ENCODE results near the gene FBXO39. TPM values are rescaled to one million over a fixed set of nuclear protein-coding genes. Genes with fewer than 3 reads are reported as not detected.

Gene FBXO39
- total RNA-seq, 1 experiment from 2014 or later: not detected

GRCh38 chr17:6755731-6756184, 20.3 kb upstream of the FBXO39 start, which contains the start of gene XAF1:
Gene XAF1, plus strand, starts transcription at chr17:6756046. Its CDS starts 33 bp downstream, at chr17:6756079.
- DNase-seq (ENCODE audit: low read depth, low spot score): no peak
- Histone ChIP-seq H3K79me2 (ENCODE audit: insufficient read depth, low read length) (no peaks in the 10 kb centered on the region), H3K36me3 (ENCODE audit: control insufficient read depth in 1 of 2, insufficient read depth in 2 of 2, low read length in 2 of 2) (no peaks in the 10 kb centered on the region), H3K9me2 (ENCODE audit: insufficient read depth) (no peaks in the 10 kb centered on the region), H3K9ac (ENCODE audit: low read length) (no peak within 1 kb of the TSS), H3K4me1 (ENCODE audit: control insufficient read depth in 1 of 2, insufficient read depth in 2 of 2, low read length in 2 of 2) (no peaks in the 10 kb centered on the region), H3K27ac (ENCODE audit: low read depth, low read length) (no peak within 1 kb of the TSS), H2AFZ (ENCODE audit: low read depth, low read length, poor library complexity, severe bottlenecking) (no peak within 1 kb of the TSS), H3K9me3 (ENCODE audit: control insufficient read depth in 1 of 2, insufficient read depth in 1 of 2, low read depth in 1 of 2, low read length in 2 of 2) (no peaks in the 10 kb centered on the region), H3K4me2 (ENCODE audit: low read length) (no peak within 1 kb of the TSS), H4K20me1 (ENCODE audit: insufficient read depth) (no peaks in the 10 kb centered on the region), H3K4me3 (replicated peaks in 1 of 2; ENCODE audit: low read depth in 1 of 2, low read length in 2 of 2) (no peak within 1 kb of the TSS), H3K27me3 (ENCODE audit: insufficient read depth, low read length) (no peaks in the 10 kb centered on the region)
- intact Hi-C loops (cut with micrococcal nuclease): no loop called here
- BruUV-seq (replicated peaks): no TSS peak
- ATAC-seq: no peak
- CTCF ChIA-PET: no interaction called here
- POLR2A ChIA-PET: no interaction called here
- TF ChIP-seq SP1 (IDR thresholded peaks at IDR 0.05; ENCODE audit: low read depth): no peak
- no peak for TF ChIP-seq RAD21 (IDR thresholded peaks at IDR 0.05; ENCODE audit: low read depth)
- TF ChIP-seq ZFX (IDR thresholded peaks at IDR 0.05): no peak
- TF ChIP-seq ELF1 (IDR thresholded peaks at IDR 0.05; ENCODE audit: borderline replicate concordance, low read depth): no peak
- TF ChIP-seq FOSL1 (IDR thresholded peaks at IDR 0.05; ENCODE audit: low read depth): no peak
- no peak for TF ChIP-seq JUND (IDR thresholded peaks at IDR 0.05)
- TF ChIP-seq POLR2A (IDR thresholded peaks at IDR 0.05; ENCODE audit: borderline replicate concordance, extremely low read depth, insufficient read depth, insufficient read length): no peak
- TF ChIP-seq POLR2AphosphoS5 (IDR thresholded peaks at IDR 0.05; ENCODE audit: low read depth, low read length): no peak
- TF ChIP-seq ZNF274 (IDR thresholded peaks at IDR 0.05; ENCODE audit: low read depth, low read length): no peak
- no peak for TF ChIP-seq ATF3 (IDR thresholded peaks at IDR 0.05)
- no peak for TF ChIP-seq CTCF (IDR thresholded peaks at IDR 0.05 in 2 of 3, conservative IDR thresholded peaks at IDR 0.05 in 1 of 3; ENCODE audit: borderline replicate concordance in 1 of 3, insufficient read depth in 1 of 3, low read depth in 2 of 3, low read length in 2 of 3)
- TF ChIP-seq SIN3A (IDR thresholded peaks at IDR 0.05; ENCODE audit: low read depth): no peak
- no peak for TF ChIP-seq EGR1 (IDR thresholded peaks at IDR 0.05; ENCODE audit: low read depth)
- TF ChIP-seq MAX (IDR thresholded peaks at IDR 0.05): no peak
- no peak for TF ChIP-seq REST (IDR thresholded peaks at IDR 0.05; ENCODE audit: low read depth)
- TF ChIP-seq EZH2 (IDR thresholded peaks at IDR 0.05): no peak
- TF ChIP-seq CBX3 (IDR thresholded peaks at IDR 0.05; ENCODE audit: low read depth): no peak
- TF ChIP-seq EZH2phosphoT487 (IDR thresholded peaks at IDR 0.05; ENCODE audit: borderline replicate concordance): no peak
- TF ChIP-seq YY1 (IDR thresholded peaks at IDR 0.05; ENCODE audit: extremely low read depth, insufficient replicate concordance, low read depth, low read length): no peak
- no peak for TF ChIP-seq CEBPB (IDR thresholded peaks at IDR 0.05; ENCODE audit: low read depth)
- RAD21 ChIA-PET (ENCODE audit: low non-redundant PET in 1 of 2, low total read pairs in 2 of 2, uncharacterized antibody in 2 of 2, unreplicated experiment in 2 of 2): no interaction called here
